Mammary epithelial cell (primary cell): Measurements from ENCODE around the gene PSKH1.

ENCODE experiments used
- EZH2 ChIP-seq: IDR thresholded peaks from 2 replicates; pipeline ENCODE4 v1.6.1; 2012; ENCODE audit warnings: low read length, inconsistent platforms, borderline replicate concordance
- TF ChIP-seq, protein P1 (sequence below), 2 donors: IDR thresholded peaks in 1 of 2; conservative IDR thresholded peaks in 1 of 2; 2 replicates each; pipeline ENCODE4 v1.5.1; 2011 to 2012; ENCODE audit warnings: inconsistent platforms in 2 of 2, low read length in 2 of 2, mild to moderate bottlenecking in 2 of 2, control low read depth in 1 of 2, low read depth in 1 of 2; ENCODE audit not compliant: insufficient read depth in 1 of 2; ENCODE audit errors: extremely low read depth in 1 of 2

DNA sequence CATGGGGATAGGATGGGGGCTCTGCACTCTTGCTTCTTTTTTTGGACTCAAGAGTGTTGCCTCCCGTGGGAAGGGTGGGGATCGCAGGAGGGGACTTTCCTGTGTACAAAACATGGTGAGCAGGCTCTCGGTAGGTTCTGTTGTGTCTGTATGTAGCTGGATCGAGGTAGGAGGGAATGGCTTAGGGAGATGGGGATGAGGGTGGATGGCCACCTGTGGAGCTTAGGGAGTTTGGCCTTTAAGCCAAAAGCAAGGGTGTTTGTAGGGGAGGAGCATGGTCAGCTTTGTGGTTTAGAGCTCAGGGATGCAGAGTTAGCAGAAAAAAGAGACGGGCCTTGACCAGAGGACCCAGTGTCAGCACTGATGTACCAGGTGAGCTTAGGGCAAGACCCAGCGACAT, 31.2 kb upstream of the PSKH1 start:
- TF ChIP-seq, protein P1, sequence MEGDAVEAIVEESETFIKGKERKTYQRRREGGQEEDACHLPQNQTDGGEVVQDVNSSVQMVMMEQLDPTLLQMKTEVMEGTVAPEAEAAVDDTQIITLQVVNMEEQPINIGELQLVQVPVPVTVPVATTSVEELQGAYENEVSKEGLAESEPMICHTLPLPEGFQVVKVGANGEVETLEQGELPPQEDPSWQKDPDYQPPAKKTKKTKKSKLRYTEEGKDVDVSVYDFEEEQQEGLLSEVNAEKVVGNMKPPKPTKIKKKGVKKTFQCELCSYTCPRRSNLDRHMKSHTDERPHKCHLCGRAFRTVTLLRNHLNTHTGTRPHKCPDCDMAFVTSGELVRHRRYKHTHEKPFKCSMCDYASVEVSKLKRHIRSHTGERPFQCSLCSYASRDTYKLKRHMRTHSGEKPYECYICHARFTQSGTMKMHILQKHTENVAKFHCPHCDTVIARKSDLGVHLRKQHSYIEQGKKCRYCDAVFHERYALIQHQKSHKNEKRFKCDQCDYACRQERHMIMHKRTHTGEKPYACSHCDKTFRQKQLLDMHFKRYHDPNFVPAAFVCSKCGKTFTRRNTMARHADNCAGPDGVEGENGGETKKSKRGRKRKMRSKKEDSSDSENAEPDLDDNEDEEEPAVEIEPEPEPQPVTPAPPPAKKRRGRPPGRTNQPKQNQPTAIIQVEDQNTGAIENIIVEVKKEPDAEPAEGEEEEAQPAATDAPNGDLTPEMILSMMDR (conservative IDR thresholded peaks at IDR 0.05 in 1 of 2, IDR thresholded peaks at IDR 0.05 in 1 of 2; ENCODE audit: extremely low read depth in 1 of 2, insufficient read depth in 1 of 2, low read depth in 1 of 2, low read length in 2 of 2), result no peak
- no peak for TF ChIP-seq EZH2
